ENCODE data around the gene SV2B.

Gene SV2B

GRCh38 chr15:91271565-91272153 lies 171.6 kb downstream of the SV2B start:
- peak; percentile 74 for DNase-seq

- DNase-seq = no peak
Measured at GRCh38 chr15:91275844-91276243, 175.8 kb downstream of the SV2B start.

GRCh38 chr15:91278951-91279350 lies 178.9 kb downstream of the SV2B start:
- no peak for DNase-seq

- no peak for DNase-seq
Measured at GRCh38 chr15:91279486-91279885, 179.4 kb downstream of the SV2B start.

- DNase-seq = no peak
Measured at GRCh38 chr15:91281947-91282346, 181.9 kb downstream of the SV2B start.

GRCh38 chr15:91282486-91282885 lies 182.4 kb downstream of the SV2B start:
- DNase-seq = no peak

GRCh38 chr15:91283155-91283554 lies 183.1 kb downstream of the SV2B start:
- no peak for DNase-seq

- DNase-seq = no peak
Measured at GRCh38 chr15:91284758-91285466, 184.9 kb downstream of the SV2B start.

GRCh38 chr15:91289324-91289723 lies 189.3 kb downstream of the SV2B start:
- DNase-seq = no peak

GRCh38 chr15:91290553-91290952 lies 190.5 kb downstream of the SV2B start:
- no peak for DNase-seq

- peak; percentile 7 for DNase-seq
Measured at GRCh38 chr15:91291673-91292072, 191.6 kb downstream of the SV2B start.

GRCh38 chr15:91294344-91294743 lies 194.3 kb downstream of the SV2B start:
- DNase-seq = no peak

- no peak for DNase-seq
Measured at GRCh38 chr15:91294795-91295194, 194.7 kb downstream of the SV2B start.

- no peak for DNase-seq
Measured at GRCh38 chr15:91298101-91298500, 198.0 kb downstream of the SV2B start.

- peak; percentile 81 for DNase-seq
Measured at GRCh38 chr15:91302588-91303439, 202.8 kb downstream of the SV2B start.

GRCh38 chr15:91304210-91304609 lies 204.2 kb downstream of the SV2B start:
- no peak for DNase-seq

GRCh38 chr15:91304786-91305185 lies 204.7 kb downstream of the SV2B start:
- no peak for DNase-seq

GRCh38 chr15:91306144-91306543 lies 206.1 kb downstream of the SV2B start:
- DNase-seq = no peak

GRCh38 chr15:91307601-91308000 lies 207.5 kb downstream of the SV2B start:
- no peak for DNase-seq

GRCh38 chr15:91308199-91308598 lies 208.1 kb downstream of the SV2B start:
- no peak for DNase-seq

GRCh38 chr15:91308855-91309254 lies 208.8 kb downstream of the SV2B start:
- no peak for DNase-seq

GRCh38 chr15:91311986-91312385 lies 211.9 kb downstream of the SV2B start:
- DNase-seq = no peak

- DNase-seq = no peak
Measured at GRCh38 chr15:91316126-91316525, 216.1 kb downstream of the SV2B start.

GRCh38 chr15:91318516-91318915 lies 218.5 kb downstream of the SV2B start:
- DNase-seq = no peak

Measured in DMS53 (cell line).